ENCODE results near the gene TSNAX.

Gene TSNAX

GRCh38 chr1:231571904-231572303, 43.4 kb downstream of the TSNAX start:
- FAIRE-seq, result no peak
- no peak for DNase-seq (ENCODE audit: insufficient read length, low spot score)
- TF ChIP-seq POLR2A (IDR thresholded peaks at IDR 0.05; ENCODE audit: low read depth, low read length) (no peak), POU2F2 (IDR thresholded peaks at IDR 0.05; ENCODE audit: low read depth, low read length) (no peak), POLR2AphosphoS5 (IDR thresholded peaks at IDR 0.05; ENCODE audit: low read depth, low read length) (no peak), TAF1 (IDR thresholded peaks at IDR 0.05; ENCODE audit: low read depth, low read length) (no peak), SPI1 (IDR thresholded peaks at IDR 0.05; ENCODE audit: low read depth, low read length) (no peak), PAX5 (IDR thresholded peaks at IDR 0.05; ENCODE audit: insufficient read depth, low read length, severe bottlenecking) (no peak)

- DNase-seq (ENCODE audit: insufficient read length, low spot score), result no peak
- TF ChIP-seq POLR2AphosphoS5 (IDR thresholded peaks at IDR 0.05; ENCODE audit: low read depth, low read length) (no peak), SPI1 (IDR thresholded peaks at IDR 0.05; ENCODE audit: low read depth, low read length) (no peak), PAX5 (IDR thresholded peaks at IDR 0.05; ENCODE audit: insufficient read depth, low read length, severe bottlenecking) (no peak), POLR2A (IDR thresholded peaks at IDR 0.05; ENCODE audit: low read depth, low read length) (no peak), POU2F2 (IDR thresholded peaks at IDR 0.05; ENCODE audit: low read depth, low read length) (no peak), TAF1 (IDR thresholded peaks at IDR 0.05; ENCODE audit: low read depth, low read length) (no peak)
- FAIRE-seq, result no peak
Observed at GRCh38 chr1:231575472-231575871, 47.0 kb downstream of the TSNAX start.

- DNase-seq (ENCODE audit: insufficient read length, low spot score) (no peak), FAIRE-seq (no peak)
- TF ChIP-seq POLR2AphosphoS5 (IDR thresholded peaks at IDR 0.05; ENCODE audit: low read depth, low read length) (no peak), TAF1 (IDR thresholded peaks at IDR 0.05; ENCODE audit: low read depth, low read length) (no peak), PAX5 (IDR thresholded peaks at IDR 0.05; ENCODE audit: insufficient read depth, low read length, severe bottlenecking) (no peak), SPI1 (IDR thresholded peaks at IDR 0.05; ENCODE audit: low read depth, low read length) (no peak), POLR2A (IDR thresholded peaks at IDR 0.05; ENCODE audit: low read depth, low read length) (no peak), POU2F2 (IDR thresholded peaks at IDR 0.05; ENCODE audit: low read depth, low read length) (no peak)
Observed at GRCh38 chr1:231576804-231577718, 48.6 kb downstream of the TSNAX start.

GRCh38 chr1:231580874-231581273, 52.4 kb downstream of the TSNAX start:
- no peak for TF ChIP-seq POU2F2 (IDR thresholded peaks at IDR 0.05; ENCODE audit: low read depth, low read length)
- no peak for TF ChIP-seq TAF1 (IDR thresholded peaks at IDR 0.05; ENCODE audit: low read depth, low read length)
- no peak for TF ChIP-seq PAX5 (IDR thresholded peaks at IDR 0.05; ENCODE audit: insufficient read depth, low read length, severe bottlenecking)
- TF ChIP-seq POLR2AphosphoS5 (IDR thresholded peaks at IDR 0.05; ENCODE audit: low read depth, low read length), result no peak
- no peak for TF ChIP-seq SPI1 (IDR thresholded peaks at IDR 0.05; ENCODE audit: low read depth, low read length)
- TF ChIP-seq POLR2A (IDR thresholded peaks at IDR 0.05; ENCODE audit: low read depth, low read length), result no peak
- no peak for DNase-seq (ENCODE audit: insufficient read length, low spot score)
- no peak for FAIRE-seq

GRCh38 chr1:231581859-231582258, 53.4 kb downstream of the TSNAX start:
- no peak for TF ChIP-seq TAF1 (IDR thresholded peaks at IDR 0.05; ENCODE audit: low read depth, low read length)
- no peak for TF ChIP-seq POLR2A (IDR thresholded peaks at IDR 0.05; ENCODE audit: low read depth, low read length)
- no peak for TF ChIP-seq POLR2AphosphoS5 (IDR thresholded peaks at IDR 0.05; ENCODE audit: low read depth, low read length)
- no peak for TF ChIP-seq POU2F2 (IDR thresholded peaks at IDR 0.05; ENCODE audit: low read depth, low read length)
- TF ChIP-seq PAX5 (IDR thresholded peaks at IDR 0.05; ENCODE audit: insufficient read depth, low read length, severe bottlenecking), result no peak
- no peak for TF ChIP-seq SPI1 (IDR thresholded peaks at IDR 0.05; ENCODE audit: low read depth, low read length)
- FAIRE-seq (no peak), DNase-seq (ENCODE audit: insufficient read length, low spot score) (no peak)

GRCh38 chr1:231583376-231583775, 54.9 kb downstream of the TSNAX start:
- TF ChIP-seq POU2F2 (IDR thresholded peaks at IDR 0.05; ENCODE audit: low read depth, low read length) (no peak), POLR2A (IDR thresholded peaks at IDR 0.05; ENCODE audit: low read depth, low read length) (no peak), SPI1 (IDR thresholded peaks at IDR 0.05; ENCODE audit: low read depth, low read length) (no peak), POLR2AphosphoS5 (IDR thresholded peaks at IDR 0.05; ENCODE audit: low read depth, low read length) (no peak), PAX5 (IDR thresholded peaks at IDR 0.05; ENCODE audit: insufficient read depth, low read length, severe bottlenecking) (no peak), TAF1 (IDR thresholded peaks at IDR 0.05; ENCODE audit: low read depth, low read length) (no peak)
- FAIRE-seq, result no peak
- no peak for DNase-seq (ENCODE audit: insufficient read length, low spot score)

GRCh38 chr1:231584117-231584516, 55.6 kb downstream of the TSNAX start:
- FAIRE-seq, result peak; percentile 56
- no peak for DNase-seq (ENCODE audit: insufficient read length, low spot score)
- TF ChIP-seq SPI1 (IDR thresholded peaks at IDR 0.05; ENCODE audit: low read depth, low read length), result no peak
- no peak for TF ChIP-seq TAF1 (IDR thresholded peaks at IDR 0.05; ENCODE audit: low read depth, low read length)

GRCh38 chr1:231584921-231585320, 56.5 kb downstream of the TSNAX start:
- no peak for TF ChIP-seq POLR2A (IDR thresholded peaks at IDR 0.05; ENCODE audit: low read depth, low read length)
- TF ChIP-seq PAX5 (IDR thresholded peaks at IDR 0.05; ENCODE audit: insufficient read depth, low read length, severe bottlenecking), result no peak
- TF ChIP-seq POLR2AphosphoS5 (IDR thresholded peaks at IDR 0.05; ENCODE audit: low read depth, low read length), result no peak
- no peak for TF ChIP-seq TAF1 (IDR thresholded peaks at IDR 0.05; ENCODE audit: low read depth, low read length)
- FAIRE-seq (no peak), DNase-seq (ENCODE audit: insufficient read length, low spot score) (no peak)

- DNase-seq (ENCODE audit: insufficient read length, low spot score) (no peak), FAIRE-seq (peak; percentile 84)
- TF ChIP-seq TAF1 (IDR thresholded peaks at IDR 0.05; ENCODE audit: low read depth, low read length) (no peak), POLR2AphosphoS5 (IDR thresholded peaks at IDR 0.05; ENCODE audit: low read depth, low read length) (no peak), SPI1 (IDR thresholded peaks at IDR 0.05; ENCODE audit: low read depth, low read length) (no peak), POU2F2 (IDR thresholded peaks at IDR 0.05; ENCODE audit: low read depth, low read length) (no peak), PAX5 (IDR thresholded peaks at IDR 0.05; ENCODE audit: insufficient read depth, low read length, severe bottlenecking) (no peak)
Observed at GRCh38 chr1:231590453-231591198, 62.2 kb downstream of the TSNAX start.

All from GM12891 (cell line).